HL-60/S4 treated with retinoic acid at 250 ng/mL for 4 days and 3 days (cell line): ENCODE results near the gene CALD1.

ENCODE experiments used
- in situ Hi-C: fragments of 300-500 bp; cut with MboI; formaldehyde crosslinking; loops from 2 replicates; pipeline ENCODE4 v1.7.0; 2022; ENCODE audit warnings: low sequenced_read_pairs

Gene CALD1

DNA sequence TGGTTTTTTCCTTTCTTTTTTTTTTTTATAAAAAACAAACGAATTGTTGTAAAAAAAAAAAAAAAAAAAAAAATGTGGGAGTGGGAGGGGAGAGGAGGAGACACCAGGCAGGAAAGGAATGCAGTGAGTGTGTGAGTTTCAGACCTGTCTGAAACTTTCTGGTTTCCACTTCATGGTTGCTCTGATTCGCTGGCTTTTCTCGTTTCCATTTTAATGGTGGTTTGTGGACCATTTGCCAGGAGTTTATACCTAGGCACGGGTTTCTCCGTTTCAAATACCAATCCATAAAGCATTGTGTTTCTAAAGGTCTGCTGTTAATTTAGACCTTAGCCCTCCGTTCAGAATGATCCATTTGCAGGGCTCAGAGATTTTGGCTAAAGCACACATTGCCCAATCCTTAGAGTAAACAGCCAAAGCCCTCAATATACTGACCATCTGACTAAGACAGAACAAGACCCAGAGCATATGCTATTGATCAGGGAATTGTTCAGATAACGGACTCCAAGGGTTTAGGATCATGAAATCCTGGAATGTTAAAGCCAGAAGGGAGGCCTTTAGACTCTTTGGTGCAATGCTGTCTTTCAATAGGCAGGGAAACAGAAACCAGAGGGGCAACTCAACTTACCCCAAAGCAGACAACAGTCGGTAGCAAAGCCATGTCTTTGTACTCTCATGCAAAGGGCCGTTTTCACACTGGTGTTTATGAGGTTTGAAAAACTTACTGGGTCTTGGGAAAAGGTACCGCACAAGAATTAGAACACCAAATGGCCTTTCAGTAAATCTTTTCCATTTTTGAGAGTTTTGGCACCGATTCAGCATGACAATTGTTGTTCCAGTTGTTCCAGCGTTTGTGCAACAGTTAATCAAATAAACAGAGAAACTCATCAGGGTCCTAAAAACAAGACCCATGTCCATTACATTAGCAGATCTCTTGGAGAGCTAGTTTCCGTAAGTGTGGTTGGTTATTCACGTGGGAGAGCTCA lies 112.6 kb downstream of the CALD1 start:
- in situ Hi-C loops: no loop called here

DNA sequence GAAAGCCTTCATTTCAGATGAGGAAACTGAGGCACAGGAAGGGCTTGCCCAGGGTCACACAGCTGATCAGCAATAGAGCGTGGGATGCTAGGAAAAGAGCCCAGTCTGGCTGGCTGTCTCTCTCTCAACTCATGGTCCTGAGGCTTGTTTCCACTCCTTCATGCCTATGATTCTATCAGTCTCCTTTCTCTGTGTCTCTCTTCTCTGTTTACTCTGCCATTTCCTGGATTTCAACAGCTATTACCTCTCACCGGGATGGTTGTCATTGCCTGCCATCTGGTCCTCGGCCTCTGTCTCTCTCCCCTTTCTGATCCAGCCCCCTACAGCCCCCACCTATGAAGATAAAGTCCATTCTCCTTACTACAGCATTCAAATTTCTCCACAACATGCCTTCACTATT lies 113.5 kb downstream of the CALD1 start:
- in situ Hi-C loops: no loop called here

DNA sequence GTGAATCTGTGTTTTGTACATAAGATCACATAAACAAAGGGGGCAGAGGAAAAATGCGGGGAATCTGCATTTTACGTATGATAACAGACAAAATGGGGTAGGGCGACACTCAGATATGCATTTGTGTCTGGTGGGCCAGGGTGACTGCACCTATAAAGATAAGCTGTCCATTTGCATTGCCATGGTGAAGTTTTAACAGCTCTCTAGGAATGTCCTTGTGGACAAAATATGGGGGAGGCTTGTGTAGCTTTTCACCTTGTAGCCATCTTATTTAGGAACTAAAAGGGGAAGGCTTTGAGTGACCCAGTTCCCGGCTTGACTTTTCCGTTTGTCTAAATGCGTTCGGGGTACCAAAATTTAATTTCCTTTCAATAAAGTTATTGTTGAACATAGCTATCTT lies 114.5 kb downstream of the CALD1 start:
- in situ Hi-C loops: no loop called here

DNA sequence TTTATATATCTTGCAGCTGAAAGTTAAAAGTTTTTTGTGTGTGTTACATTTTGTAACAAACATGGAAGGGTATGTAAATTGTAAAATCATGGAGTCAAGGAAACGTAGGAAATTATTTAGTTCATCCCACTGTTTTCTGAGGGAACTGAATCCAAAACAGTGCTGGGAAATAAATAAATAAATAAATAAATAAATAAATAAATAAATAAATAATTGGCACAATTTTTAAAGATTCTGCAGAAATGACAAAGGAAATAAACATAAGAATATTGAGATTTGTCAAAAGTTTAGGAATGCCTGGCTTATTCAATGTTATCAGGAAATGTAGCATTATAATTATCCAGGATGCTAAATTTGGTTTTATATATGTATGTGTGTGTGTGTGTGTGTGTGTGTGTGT lies 115.5 kb downstream of the CALD1 start:
- in situ Hi-C loops: no loop called here

DNA sequence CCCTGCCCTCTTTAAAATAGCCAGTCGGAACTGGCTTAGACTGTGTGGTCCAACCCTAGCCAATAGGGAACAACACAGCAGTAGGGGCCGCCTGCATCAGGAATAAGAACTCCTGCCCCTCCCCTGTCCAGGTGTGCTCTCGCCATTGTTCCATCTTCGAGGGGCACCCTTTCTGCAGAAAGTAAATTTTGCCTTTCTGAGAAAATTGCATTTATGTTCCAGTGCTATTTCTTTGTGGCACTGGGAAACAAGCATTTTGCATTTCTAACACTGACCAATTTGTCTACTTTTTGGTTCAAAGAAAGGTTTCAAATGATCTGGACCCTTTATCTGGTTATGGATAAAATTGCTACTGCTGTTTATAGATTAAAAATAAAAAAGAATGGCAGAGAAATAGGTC lies 116.6 kb downstream of the CALD1 start:
- in situ Hi-C loops: no loop called here

DNA sequence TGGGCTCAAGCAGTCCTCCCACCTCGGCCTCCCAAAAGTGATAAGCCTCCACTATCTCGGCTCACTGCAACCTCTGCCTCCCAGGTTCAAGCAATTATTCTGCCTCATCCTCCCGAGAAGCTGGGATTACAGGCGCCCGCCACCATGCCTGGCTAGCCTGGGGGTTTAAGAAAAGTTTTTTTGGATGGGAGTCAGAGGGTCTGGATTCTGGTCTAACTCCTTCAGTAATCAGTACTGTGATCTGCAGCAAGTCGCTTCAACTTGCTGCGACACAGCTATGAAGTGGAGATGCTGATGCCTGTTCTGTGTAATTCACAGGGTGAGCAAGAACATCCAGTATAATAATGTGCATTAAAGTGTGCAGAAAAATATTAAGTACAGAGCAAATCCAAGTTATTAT lies 118.5 kb downstream of the CALD1 start:
- in situ Hi-C loops: no loop called here

DNA sequence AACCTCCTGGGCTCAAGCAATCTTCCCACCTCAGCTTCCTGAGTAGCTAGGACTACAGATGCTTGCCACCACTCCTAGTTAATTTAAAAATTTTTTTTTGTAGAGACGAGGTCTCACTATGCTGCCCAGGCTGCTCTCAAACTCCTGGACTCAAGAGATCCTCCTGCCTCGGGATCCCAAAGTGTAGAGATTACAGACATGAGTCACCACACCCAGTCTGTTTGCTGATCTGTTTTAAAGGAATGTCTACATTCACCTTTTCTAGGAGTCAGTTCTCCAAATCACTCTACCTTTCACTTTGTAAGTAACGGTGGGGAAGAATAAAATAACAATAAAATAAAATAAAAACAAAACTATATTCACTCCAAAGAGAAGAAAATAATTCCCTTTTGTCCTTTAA lies 120.3 kb downstream of the CALD1 start:
- in situ Hi-C loops: no loop called here

DNA sequence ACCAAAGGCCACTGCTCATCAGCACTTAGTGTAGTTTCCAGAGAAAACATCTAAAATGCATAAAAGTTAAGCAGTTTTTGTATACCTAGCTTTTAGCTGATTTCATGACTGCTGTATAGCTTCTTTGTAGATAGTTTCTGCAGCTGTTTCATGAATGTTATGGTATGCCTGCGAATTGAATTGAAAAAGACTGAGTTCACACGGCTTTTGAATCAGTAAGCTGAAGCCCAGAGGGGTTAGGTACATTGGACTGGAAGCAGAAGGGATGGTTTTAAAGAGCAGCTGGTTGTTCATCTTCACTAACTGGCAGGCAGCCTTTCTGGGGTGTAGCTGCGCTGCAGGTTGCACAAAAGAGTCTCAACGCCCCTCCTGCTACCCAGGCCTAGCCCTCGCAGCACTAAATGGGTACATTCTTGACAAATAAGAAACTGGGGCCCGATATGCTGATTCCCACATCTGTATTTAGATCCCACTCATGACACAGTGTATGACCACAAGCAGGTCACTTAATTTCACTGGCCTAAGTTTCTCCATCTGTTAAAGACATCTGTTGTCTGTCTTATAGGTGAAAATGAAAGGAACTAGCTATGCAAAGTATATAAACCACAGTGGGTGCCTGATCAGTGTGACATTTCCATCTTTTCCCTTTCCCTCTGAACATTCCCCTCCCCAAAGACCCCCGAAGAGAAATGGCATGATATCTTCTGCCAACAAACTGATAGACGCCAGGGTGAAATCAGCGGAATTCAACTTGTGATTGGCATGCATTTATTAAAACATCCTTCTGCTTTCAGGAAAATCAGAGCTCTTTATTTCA lies 120.9 kb downstream of the CALD1 start:
- in situ Hi-C loops: no loop called here

DNA sequence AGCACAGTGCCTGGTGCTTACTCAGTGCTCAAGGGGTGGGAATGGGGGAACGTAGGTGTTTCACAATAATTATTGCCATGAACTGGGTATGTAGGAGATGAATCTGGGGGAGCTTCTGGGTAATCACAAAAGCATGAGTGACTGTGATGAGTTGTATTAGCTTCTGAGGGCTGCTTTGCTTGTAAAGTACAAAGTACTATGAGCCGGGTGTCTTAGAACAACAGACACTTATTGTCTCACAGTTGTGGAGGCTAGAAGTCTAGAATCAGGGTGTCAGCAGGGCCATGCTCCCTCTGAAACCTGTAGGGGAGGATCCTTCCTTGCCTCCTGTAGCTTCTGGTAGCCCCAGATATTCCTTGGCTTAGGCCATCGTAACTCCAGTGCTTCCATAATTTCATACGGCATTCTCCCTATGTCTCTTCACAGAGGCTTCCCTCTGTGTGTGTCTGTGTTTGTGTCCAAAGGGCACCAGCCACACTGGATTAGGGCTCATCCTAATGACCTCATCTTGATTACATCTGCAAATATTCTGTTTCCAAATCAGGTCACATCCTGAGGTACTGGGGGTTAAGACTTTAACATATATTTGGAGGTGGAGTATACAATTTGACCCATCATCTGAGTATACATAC lies 122.1 kb downstream of the CALD1 start:
- in situ Hi-C loops: no loop called here

DNA sequence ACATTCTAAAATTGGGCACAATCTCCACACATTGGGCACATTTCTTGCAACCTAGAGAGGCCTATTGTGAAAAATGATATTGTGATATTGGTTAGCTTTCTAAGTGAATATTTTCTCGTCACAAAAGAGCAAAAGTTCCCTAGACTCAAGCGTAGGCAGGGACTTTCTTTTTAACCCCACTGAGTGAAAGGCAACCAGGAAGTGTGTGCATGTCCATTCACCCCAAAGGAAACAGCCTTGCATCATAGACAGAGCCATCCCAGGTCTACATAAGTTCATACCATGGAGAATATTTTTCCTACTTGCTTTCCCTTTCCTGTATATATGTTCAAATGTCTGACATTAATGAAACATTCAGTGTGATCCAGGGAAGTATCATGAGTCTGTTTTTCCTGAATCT lies 122.6 kb downstream of the CALD1 start:
- in situ Hi-C loops: no loop called here

DNA sequence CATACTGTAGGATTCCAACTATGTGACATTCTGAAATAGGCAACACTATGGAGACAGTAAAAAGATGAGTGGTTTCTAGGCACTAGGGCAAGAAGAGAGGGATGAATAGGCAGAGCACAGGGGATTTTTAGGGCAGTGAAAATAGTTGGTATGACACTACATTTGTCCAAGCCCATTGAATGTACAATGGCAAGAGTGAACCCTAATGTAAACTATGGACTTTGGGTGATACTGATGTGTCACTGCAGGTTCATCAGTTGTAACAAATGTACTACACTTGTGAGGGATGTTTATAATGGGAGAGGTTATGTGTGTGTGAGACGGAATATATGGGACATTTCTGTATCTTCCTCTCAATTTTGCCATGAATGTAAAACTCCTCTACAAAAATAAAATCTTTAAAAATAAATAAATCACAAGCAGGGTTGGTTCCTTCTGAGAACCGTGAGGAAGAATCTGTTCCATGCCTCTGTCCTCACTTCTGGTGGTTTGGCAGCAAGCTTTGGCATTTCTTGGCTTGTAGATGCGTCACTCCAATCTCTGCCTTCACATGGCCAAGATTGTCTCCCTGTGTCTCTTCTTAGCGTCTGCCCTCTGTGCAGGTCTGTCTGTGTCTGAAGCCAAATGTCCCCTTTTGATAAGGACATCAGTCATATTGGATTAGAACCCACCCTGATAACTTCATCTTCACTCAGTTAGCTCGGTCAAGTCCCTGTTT lies 123.8 kb downstream of the CALD1 start:
- in situ Hi-C loops: no loop called here

DNA sequence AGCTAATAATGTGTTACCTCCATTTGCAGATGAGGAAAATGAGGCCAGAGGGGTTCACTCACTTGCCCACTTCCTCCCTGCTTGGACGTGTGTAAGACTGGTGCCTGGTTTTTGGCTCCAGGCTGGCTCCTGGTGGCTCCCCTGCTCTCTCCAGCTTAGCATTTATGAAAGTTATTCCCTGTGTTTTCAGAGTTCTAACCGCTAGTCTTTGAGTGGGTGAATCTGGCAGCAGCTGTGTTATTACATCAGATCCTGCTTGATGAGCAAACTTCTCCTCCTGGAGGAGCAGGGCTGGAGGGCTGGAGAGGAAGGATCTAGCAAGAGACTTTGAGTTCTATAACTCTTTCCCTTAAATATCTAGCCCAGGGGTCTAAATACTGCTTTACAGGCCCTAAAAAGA lies 125.9 kb downstream of the CALD1 start:
- in situ Hi-C loops: no loop called here

DNA sequence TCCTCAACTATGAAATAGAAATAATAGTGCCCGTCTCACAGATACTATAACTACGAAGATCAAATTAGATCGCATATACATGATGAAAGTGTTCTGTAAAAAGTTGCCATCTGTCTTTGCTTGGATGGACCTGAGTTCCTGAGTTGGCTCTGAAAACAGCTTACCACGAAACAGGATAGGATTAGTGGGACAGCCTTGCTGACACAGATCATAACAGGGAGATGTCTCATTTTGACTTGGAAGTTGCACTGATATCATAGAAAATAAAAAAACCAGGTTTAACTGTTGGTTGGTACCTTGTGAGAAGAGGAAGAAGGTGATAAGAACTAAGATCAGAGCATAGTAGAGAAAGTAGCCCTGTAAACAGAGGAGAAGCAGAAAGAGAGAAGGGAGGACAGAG lies 127.6 kb downstream of the CALD1 start:
- in situ Hi-C loops: no loop called here

DNA sequence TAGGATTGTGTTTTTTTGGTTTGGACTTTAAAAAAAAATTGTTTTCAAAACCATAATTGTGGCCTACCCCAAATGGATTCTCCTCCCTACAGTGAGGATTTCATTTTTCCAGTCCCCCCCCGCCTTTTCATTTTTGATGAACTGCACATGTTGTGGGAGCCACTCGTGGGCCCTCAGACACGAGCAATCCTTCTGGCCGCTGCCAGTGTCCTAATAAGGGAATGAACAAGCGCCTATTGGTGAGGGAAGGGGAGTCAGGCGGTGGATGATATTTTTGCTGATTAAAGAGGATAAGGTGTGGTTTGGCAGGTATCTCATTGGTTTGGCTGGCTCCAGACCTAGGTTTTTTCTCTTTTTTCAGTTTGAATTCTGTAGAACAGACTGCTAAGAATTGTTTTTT lies 128.2 kb downstream of the CALD1 start:
- in situ Hi-C loops: no loop called here

DNA sequence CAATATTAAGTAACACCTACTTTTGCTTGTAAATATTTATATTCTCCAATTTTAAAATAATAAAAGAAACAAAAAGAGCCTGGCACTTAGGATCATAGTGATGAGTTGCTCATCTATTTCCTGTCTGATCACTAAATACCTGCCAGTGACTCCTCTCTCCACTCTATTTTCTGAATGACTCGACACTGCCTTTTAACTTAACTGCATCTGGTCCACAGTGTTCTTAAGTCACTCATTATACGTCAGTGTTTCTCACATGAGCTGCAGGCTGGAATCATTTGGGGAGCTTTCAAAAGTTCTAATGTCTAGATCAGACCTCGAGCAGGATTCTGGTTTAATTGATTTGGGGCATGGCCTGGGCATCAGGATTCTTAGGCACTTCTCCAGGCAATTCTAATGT lies 128.9 kb downstream of the CALD1 start:
- in situ Hi-C loops: no loop called here

DNA sequence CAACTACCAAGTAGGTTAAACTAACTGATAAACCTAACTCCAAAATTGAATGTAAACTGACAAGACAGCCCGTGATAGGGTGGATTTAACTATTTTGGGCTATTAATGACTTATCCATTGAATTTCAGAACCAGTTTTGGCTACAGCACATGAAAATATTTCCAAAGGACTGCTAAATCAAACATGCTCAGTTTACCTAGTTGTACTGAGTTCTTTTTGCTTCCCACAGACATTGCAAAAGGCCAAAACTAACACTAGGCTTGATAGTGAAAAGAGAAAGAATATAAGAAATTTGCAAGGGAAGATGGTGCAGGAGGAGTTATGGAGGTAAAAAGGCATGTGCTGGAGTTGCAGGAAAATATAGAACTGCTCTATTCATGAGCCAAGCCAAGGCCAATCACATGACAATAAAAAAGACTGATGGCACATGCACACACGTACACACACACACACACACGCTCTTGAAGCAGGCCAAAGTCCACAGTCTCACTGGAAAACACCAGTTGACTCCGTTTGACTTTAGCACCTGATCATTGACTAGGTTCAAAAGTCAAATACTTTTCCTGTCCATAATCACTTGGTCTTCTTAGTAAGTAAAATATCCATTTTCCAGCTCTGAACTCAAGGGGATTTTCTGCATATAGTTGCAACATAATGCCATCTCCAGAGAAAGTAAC lies 130.9 kb downstream of the CALD1 start:
- in situ Hi-C loops: no loop called here

DNA sequence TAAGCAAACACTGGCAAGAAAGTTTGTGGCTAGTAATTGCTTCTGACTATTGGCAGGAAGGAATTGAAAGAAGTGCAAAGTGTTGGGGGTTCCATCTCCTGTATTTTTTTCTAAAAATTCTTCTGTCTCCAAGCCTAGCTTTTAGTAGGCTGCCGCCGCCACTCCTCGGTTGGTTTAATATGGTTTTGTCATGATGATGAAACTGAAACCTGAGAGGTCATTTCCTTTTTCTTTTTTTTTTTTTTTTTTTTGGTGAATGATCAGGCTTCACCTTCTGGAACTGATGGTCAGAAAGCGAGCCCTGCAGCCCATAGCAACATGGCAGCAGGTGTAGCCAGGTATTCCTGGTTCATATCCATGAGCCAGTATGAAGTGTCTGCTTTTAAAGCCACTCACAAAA lies 131.5 kb downstream of the CALD1 start:
- in situ Hi-C loops: no loop called here

DNA sequence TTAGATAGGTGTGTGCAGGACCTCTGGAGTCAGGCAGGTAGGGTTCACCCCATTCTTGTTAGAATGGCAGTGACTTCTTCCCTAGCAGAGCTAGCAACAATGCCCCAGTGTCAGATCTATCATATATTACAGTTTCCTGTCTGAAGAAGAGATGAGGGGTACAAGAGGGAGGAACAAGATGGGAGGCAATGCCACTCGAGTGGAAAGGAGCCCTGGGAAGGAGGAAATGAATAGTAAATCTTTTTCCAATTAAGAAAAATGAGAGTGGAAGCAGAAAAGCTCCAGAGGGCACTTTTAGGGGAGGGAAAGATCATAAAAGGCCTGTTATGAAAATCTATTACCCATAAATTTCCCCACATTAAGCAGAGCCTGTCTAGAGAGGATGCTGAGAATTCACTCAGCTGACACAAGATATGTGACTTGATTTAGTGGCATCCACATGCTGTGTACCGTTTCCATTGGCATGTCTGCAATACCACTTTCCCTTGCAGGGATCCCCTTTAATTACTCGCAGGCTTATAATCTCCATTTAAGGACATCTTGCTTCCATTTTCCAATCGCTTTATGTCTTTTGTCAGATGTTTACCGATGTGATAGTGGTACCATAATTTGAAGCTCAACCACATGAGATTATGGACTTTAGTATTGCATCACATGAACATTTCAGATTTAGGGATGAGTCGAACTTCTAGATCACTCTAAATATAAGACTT lies 136.9 kb downstream of the CALD1 start:
- in situ Hi-C loops: no loop called here

DNA sequence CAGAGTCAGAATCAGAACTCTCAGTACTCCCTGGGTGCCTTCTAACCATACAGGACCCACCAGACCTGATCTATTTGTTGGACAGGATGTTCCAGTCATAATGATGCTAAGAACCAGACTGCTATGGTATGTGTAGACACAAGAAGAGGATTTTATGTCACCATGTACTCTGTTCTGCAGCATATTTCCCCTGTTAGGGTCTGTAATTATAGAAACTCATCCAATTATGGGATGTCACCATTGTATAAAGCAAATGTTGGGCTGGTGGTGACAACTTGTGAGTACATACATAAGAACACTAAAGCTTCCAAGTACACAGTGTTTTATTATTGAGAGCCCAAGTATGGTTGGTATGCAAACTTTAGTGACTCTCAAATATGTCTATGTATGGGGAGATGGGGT lies 139.8 kb downstream of the CALD1 start:
- in situ Hi-C loops: no loop called here
